Endothelial cell of umbilical vein (primary cell): ENCODE data around the gene ITIH3. TPM values are rescaled to one million over a fixed set of nuclear protein-coding genes. Genes with fewer than 3 reads are reported as not detected.

Experiments
- BruUV-seq: library from RNA; stranded (reverse); fragments of 400-500 nt; replicated peaks from 2 replicates; lab custom pipeline; 2021; lab: Mats Ljungman, UMichigan
- CTCF ChIA-PET: fragments of 300-600, 350-600 bp; sonication (Branson Sonifier 250); formaldehyde crosslinking; loops from one replicate; lab custom pipeline; 2021; ENCODE audit warnings: antibody characterized with exemption, inconsistent platforms; lab: Charles Lee
- POLR2A ChIA-PET: fragments of 300-600, 350-600 bp; sonication (Branson Sonifier 250); formaldehyde crosslinking; loops from one replicate; lab custom pipeline; 2021; ENCODE audit warnings: antibody characterized with exemption, inconsistent platforms; lab: Charles Lee
- DNase-seq: peaks from one replicate; pipeline ENCODE4 v3.0.0-alpha.2; 2011; ENCODE audit warnings: low read depth, low spot score
- FAIRE-seq: peaks from 2 replicates; lab custom pipeline; 2011; peaks lifted over from hg19 to GRCh38; lab: Jason Lieb, UNC
- H2AFZ ChIP-seq: 2 replicates; pipeline ENCODE4 v1.6.0; 2012; ENCODE audit warnings: low read depth, low read length, control low read depth, inconsistent platforms
- H3K27ac ChIP-seq: 2 replicates; pipeline ENCODE4 v1.5.1; 2011; ENCODE audit warnings: low read depth, mild to moderate bottlenecking, control low read depth, low read length, moderate library complexity; ENCODE audit not compliant: insufficient read depth
- H3K27me3 ChIP-seq, 2 experiments: 2 replicates each; pipeline versions ENCODE4 v1.6.0 to v1.6.1; 2011; ENCODE audit warnings: low read length in 2 of 2, mixed read lengths in 1 of 2; ENCODE audit not compliant: control insufficient read depth in 2 of 2, insufficient read depth in 2 of 2
- H3K36me3 ChIP-seq, 2 experiments: 2 replicates in 1 of 2; 3 replicates in 1 of 2; pipeline ENCODE4 v1.5.1; 2011; ENCODE audit warnings: low read length in 2 of 2, mild to moderate bottlenecking in 1 of 2, moderate library complexity in 1 of 2; ENCODE audit not compliant: control insufficient read depth in 2 of 2, insufficient read depth in 2 of 2; ENCODE audit errors: extremely low read depth in 1 of 2
- H3K4me1 ChIP-seq: 3 replicates; pipeline ENCODE4 v1.5.1; 2011; ENCODE audit warnings: mild to moderate bottlenecking, low read length; ENCODE audit not compliant: control insufficient read depth, insufficient read depth; ENCODE audit errors: extremely low read depth
- H3K4me2 ChIP-seq: 2 replicates; pipeline ENCODE4 v1.6.1; 2011; ENCODE audit warnings: low read length, control low read depth, mixed read lengths; ENCODE audit not compliant: insufficient read depth
- H3K4me3 ChIP-seq, 3 experiments: fragments of 200-600 bp in 1 of 3; sonication (generic), shearing (Covaris generic) in 1 of 3; replicated peaks in 1 of 3; 2 replicates each; pipeline ENCODE4 v1.5.1; 2011 to 2016; ENCODE audit warnings: control low read depth in 3 of 3, low read length in 3 of 3, mild to moderate bottlenecking in 2 of 3, inconsistent platforms in 1 of 3, low read depth in 1 of 3, moderate library complexity in 1 of 3; ENCODE audit not compliant: insufficient read depth in 1 of 3
- H3K79me2 ChIP-seq: 2 replicates; pipeline ENCODE4 v1.6.0; 2012; ENCODE audit warnings: low read length, inconsistent platforms; ENCODE audit not compliant: control insufficient read depth, insufficient read depth
- H3K9ac ChIP-seq: replicated peaks from 2 replicates; pipeline ENCODE3; 2011; ENCODE audit warnings: low read length, control low read depth; ENCODE audit not compliant: insufficient read depth; ENCODE audit errors: extremely low read depth
- H3K9me1 ChIP-seq: replicated peaks from 3 replicates; pipeline ENCODE4 v1.6.0; 2011; ENCODE audit warnings: mild to moderate bottlenecking, low read length; ENCODE audit not compliant: control insufficient read depth, insufficient read depth; ENCODE audit errors: extremely low read depth
- H3K9me3 ChIP-seq: replicated peaks from 2 replicates; pipeline ENCODE4 v1.5.1; 2012; ENCODE audit warnings: low read length, inconsistent platforms; ENCODE audit not compliant: control insufficient read depth, insufficient read depth
- H4K20me1 ChIP-seq: replicated peaks from 2 replicates; pipeline ENCODE3; 2011; ENCODE audit warnings: mild to moderate bottlenecking, low read length; ENCODE audit not compliant: control insufficient read depth, insufficient read depth; ENCODE audit errors: extremely low read depth
- EZH2 ChIP-seq: IDR thresholded peaks from 2 replicates; pipeline ENCODE4 v1.6.1; 2012; ENCODE audit warnings: borderline replicate concordance, low read depth, mild to moderate bottlenecking, moderate library complexity, low read length, inconsistent platforms; ENCODE audit not compliant: severe bottlenecking
- FOS ChIP-seq: IDR thresholded peaks from 2 replicates; pipeline ENCODE4 v1.6.1; 2011; ENCODE audit warnings: mild to moderate bottlenecking, low read length, moderate library complexity, borderline replicate concordance; ENCODE audit not compliant: insufficient read depth
- GATA2 ChIP-seq: IDR thresholded peaks from 2 replicates; pipeline ENCODE4 v1.7.0; 2011; ENCODE audit warnings: low read depth, mild to moderate bottlenecking, moderate library complexity, mixed read lengths, low read length; ENCODE audit not compliant: insufficient read length, insufficient read depth
- JUN ChIP-seq: IDR thresholded peaks from 2 replicates; pipeline ENCODE4 v1.6.1; 2011; ENCODE audit warnings: borderline replicate concordance, low read depth; ENCODE audit not compliant: insufficient read length, insufficient read depth
- MYC ChIP-seq: IDR thresholded peaks from one replicate; pipeline ENCODE4 v1.6.1; 2011; ENCODE audit warnings: mild to moderate bottlenecking, low read depth, low read length
- POLR2A ChIP-seq: IDR thresholded peaks from 2 replicates; pipeline ENCODE4 v1.6.1; 2012; ENCODE audit warnings: low read depth, mild to moderate bottlenecking, control low read depth, low read length
- POLR2AphosphoS5 ChIP-seq: IDR thresholded peaks from 2 replicates; pipeline ENCODE4 v1.6.1; 2012; ENCODE audit warnings: low read depth, mild to moderate bottlenecking, control low read depth, low read length, moderate library complexity; ENCODE audit not compliant: insufficient read depth
- dilution Hi-C: fragments of 300-500 bp; cut with MboI; formaldehyde crosslinking; loops from one replicate; pipeline ENCODE4 v1.15.0; 2019; ENCODE audit warnings: low sequenced_read_pairs; ENCODE audit not compliant: extremely low pct_ligation_motif_present
- intact Hi-C: fragments of 100-400 bp; cut with micrococcal nuclease; formaldehyde crosslinking; loops from one replicate; pipeline ENCODE4 v1.10.0; 2022
- polyA plus RNA-seq, 4 experiments: library from polyadenylated mRNA; depleted of rRNA in 3 of 4; stranded (reverse) in 3 of 4; unstranded in 1 of 4; fragments of >200 nt; gene quantifications; 2 replicates each; pipeline versions ENCODE4 v1.2.1 to v1.2.3, GENCODE V29; 2011 to 2012; ENCODE audit warnings: missing spikeins in 1 of 4
- total RNA-seq: library from RNA; stranded (reverse); gene quantifications from 2 replicates; pipeline ENCODE4 v1.2.3, GENCODE V29; 2021
- TF ChIP-seq, protein P1 (sequence below): IDR thresholded peaks from 2 replicates; pipeline ENCODE4 v1.6.1; 2011; ENCODE audit not compliant: insufficient read depth, insufficient read length
- TF ChIP-seq, protein P2 (sequence below), 2 donors: IDR thresholded peaks; 1 replicate in 1 of 2; 2 replicates in 1 of 2; pipeline ENCODE4 v1.5.1; 2011; ENCODE audit warnings: low read length in 2 of 2, mild to moderate bottlenecking in 2 of 2, moderate library complexity in 2 of 2, control low read depth in 1 of 2, inconsistent platforms in 1 of 2, low read depth in 1 of 2; ENCODE audit not compliant: insufficient read depth in 1 of 2; ENCODE audit errors: extremely low read depth in 1 of 2

ITIH3 gene
- total and polyA plus RNA-seq, 2 donors (not counting 3 experiments of a cell fraction or from before 2014, with no cell fraction given), result not detected

DNA sequence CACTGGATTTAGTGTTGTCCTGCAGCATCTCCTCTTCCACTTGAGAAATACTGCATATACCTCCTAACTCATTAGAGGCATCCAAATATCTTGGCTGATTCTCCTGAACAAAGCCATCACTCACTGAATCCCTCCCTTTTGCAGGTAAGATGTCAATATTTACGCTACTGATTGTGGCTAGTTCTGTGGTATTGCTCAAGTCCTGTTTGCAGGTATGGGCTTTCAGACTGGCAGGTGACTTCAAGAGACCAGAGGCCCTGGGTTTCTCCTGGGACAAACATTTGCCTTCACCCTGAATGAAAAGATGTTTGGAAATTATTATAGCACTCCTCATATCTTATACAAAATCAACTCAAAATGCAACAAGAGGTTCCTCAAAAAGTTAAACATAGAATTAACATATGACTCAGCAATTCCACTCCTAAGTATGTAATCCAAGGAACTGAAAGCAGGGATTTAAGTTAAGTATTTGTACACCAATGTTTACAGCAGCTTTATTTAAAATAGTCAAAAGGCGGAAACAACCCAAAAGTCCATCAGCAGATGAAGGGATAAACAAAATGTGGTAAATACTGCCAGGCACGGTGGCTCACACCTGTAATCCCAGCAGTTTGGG lies 42.4 kb upstream of the ITIH3 start:
- TF ChIP-seq MYC, result no peak
- TF ChIP-seq POLR2A, result no peak
- TF ChIP-seq, protein P1, sequence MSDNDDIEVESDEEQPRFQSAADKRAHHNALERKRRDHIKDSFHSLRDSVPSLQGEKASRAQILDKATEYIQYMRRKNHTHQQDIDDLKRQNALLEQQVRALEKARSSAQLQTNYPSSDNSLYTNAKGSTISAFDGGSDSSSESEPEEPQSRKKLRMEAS, result no peak
- no peak for TF ChIP-seq GATA2
- TF ChIP-seq JUN, result no peak
- no peaks in the 10 kb centered on the region for H3K9me1 ChIP-seq
- no TSS peak for BruUV-seq
- H3K4me1 ChIP-seq, result no peaks in the 10 kb centered on the region
- H3K27me3 ChIP-seq, result no peaks in the 10 kb centered on the region
- FAIRE-seq (no peak), DNase-seq (no peak)
- ChIA-PET POLR2A (no interaction called here), CTCF (no interaction called here)
- intact Hi-C loops (no loop called here), dilution Hi-C loops (no loop called here)
- H3K9ac ChIP-seq, result no peak overlapping the region
- no peak overlapping the region for H3K4me3 ChIP-seq
- H3K79me2 ChIP-seq, result no peaks in the 10 kb centered on the region
- H3K9me3 ChIP-seq, result no peaks in the 10 kb centered on the region
- H2AFZ ChIP-seq, result no peak overlapping the region
- no peak overlapping the region for H3K27ac ChIP-seq
- H3K36me3 ChIP-seq, result peaks cover 7 to 17% of the 10 kb centered on the region in 2 experiments
- no peaks in the 10 kb centered on the region for H4K20me1 ChIP-seq
- H3K4me2 ChIP-seq, result no peak overlapping the region

DNA sequence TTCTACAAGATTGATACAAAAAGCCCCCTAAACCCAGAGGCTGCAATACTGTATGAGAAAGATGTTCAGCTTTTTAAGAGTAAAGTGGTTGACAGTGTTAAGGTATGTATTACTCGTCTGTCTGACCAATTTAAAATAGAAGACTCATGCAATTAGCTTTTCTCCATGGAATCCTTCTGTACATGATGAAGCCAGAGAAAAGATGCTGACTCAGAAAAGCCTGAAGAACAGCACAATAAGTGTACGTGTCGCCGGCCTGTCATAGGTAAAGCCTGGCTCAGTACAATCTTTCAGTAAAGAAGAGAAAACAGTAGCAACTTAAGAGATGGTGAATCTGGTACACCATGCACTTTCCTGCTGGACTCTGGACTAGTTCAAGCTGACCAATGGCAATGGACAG lies 40.2 kb upstream of the ITIH3 start:
- intact Hi-C loops (no loop called here), dilution Hi-C loops (no loop called here)
- Histone ChIP-seq H3K27me3 (no peaks in the 10 kb centered on the region), H3K9me3 (no peaks in the 10 kb centered on the region), H3K4me2 (no peak overlapping the region), H4K20me1 (no peaks in the 10 kb centered on the region), H3K4me3 (no peak overlapping the region), H2AFZ (no peak overlapping the region), H3K9me1 (no peaks in the 10 kb centered on the region), H3K27ac (no peak overlapping the region), H3K9ac (no peak overlapping the region), H3K36me3 (peaks cover 9 to 16% of the 10 kb centered on the region in 2 experiments), H3K79me2 (no peaks in the 10 kb centered on the region), H3K4me1 (no peaks in the 10 kb centered on the region)
- POLR2A ChIA-PET, result no interaction called here
- no peak for TF ChIP-seq POLR2A
- TF ChIP-seq GATA2, result no peak
- TF ChIP-seq, protein P1, result no peak
- TF ChIP-seq MYC, result no peak
- TF ChIP-seq FOS, result no peak
- no peak for TF ChIP-seq EZH2
- no peak for TF ChIP-seq POLR2AphosphoS5
- no peak for TF ChIP-seq JUN
- TF ChIP-seq, protein P2, sequence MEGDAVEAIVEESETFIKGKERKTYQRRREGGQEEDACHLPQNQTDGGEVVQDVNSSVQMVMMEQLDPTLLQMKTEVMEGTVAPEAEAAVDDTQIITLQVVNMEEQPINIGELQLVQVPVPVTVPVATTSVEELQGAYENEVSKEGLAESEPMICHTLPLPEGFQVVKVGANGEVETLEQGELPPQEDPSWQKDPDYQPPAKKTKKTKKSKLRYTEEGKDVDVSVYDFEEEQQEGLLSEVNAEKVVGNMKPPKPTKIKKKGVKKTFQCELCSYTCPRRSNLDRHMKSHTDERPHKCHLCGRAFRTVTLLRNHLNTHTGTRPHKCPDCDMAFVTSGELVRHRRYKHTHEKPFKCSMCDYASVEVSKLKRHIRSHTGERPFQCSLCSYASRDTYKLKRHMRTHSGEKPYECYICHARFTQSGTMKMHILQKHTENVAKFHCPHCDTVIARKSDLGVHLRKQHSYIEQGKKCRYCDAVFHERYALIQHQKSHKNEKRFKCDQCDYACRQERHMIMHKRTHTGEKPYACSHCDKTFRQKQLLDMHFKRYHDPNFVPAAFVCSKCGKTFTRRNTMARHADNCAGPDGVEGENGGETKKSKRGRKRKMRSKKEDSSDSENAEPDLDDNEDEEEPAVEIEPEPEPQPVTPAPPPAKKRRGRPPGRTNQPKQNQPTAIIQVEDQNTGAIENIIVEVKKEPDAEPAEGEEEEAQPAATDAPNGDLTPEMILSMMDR (IDR thresholded peaks at IDR 0.05; ENCODE audit: extremely low read depth in 1 of 2, insufficient read depth in 1 of 2, low read depth in 1 of 2, low read length in 2 of 2), result no peak
- CTCF ChIA-PET, result no interaction called here
- FAIRE-seq (no peak), DNase-seq (no peak)
- BruUV-seq, result no TSS peak
